OCI-LY7 (cell line): Measurements from ENCODE around the gene C1orf167. TPM values are rescaled to one million over a fixed set of nuclear protein-coding genes. Genes with fewer than 3 reads are reported as not detected.

Experiments
- BruUV-seq: library from RNA; stranded (reverse); fragments of 400-500 nt; replicated peaks from 2 replicates; lab custom pipeline; 2021; lab: Mats Ljungman, UMichigan
- CTCF ChIA-PET: fragments of 300-600 bp; sonication (Branson Sonifier 250); formaldehyde crosslinking; loops from one replicate; lab custom pipeline; 2022; ENCODE audit warnings: antibody characterized with exemption; ENCODE audit not compliant: unreplicated experiment; lab: Charles Lee
- POLR2A ChIA-PET: fragments of 300-600 bp; sonication (Branson Sonifier 250); formaldehyde crosslinking; loops from one replicate; lab custom pipeline; 2022; ENCODE audit warnings: antibody characterized with exemption; lab: Charles Lee
- DNase-seq: peaks from one replicate; pipeline ENCODE4 v3.0.0-alpha.2; 2015; ENCODE audit warnings: low spot score
- H2AFZ ChIP-seq: fragments of 200-600 bp; sonication (generic), shearing (Covaris generic); 2 replicates; pipeline ENCODE4 v1.6.1; 2014; ENCODE audit warnings: mild to moderate bottlenecking, antibody characterized with exemption, low read length, moderate library complexity
- H3K27ac ChIP-seq: fragments of 200-600 bp; sonication (generic); 2 replicates; pipeline ENCODE4 v1.5.1; 2014; ENCODE audit warnings: mixed run types, low read depth, mild to moderate bottlenecking, moderate library complexity, low read length, inconsistent platforms; ENCODE audit not compliant: poor library complexity, severe bottlenecking
- H3K36me3 ChIP-seq: fragments of 200-600 bp; sonication (generic); 2 replicates; pipeline ENCODE4 v1.6.1; 2014; ENCODE audit warnings: mild to moderate bottlenecking, antibody characterized with exemption, low read length, moderate library complexity, mixed read lengths; ENCODE audit not compliant: insufficient read depth
- H3K4me1 ChIP-seq: fragments of 200-600 bp; sonication (generic); 2 replicates; pipeline ENCODE4 v1.5.1; 2014; ENCODE audit warnings: mild to moderate bottlenecking, low read length; ENCODE audit not compliant: insufficient read depth, poor library complexity, severe bottlenecking
- H3K4me2 ChIP-seq: fragments of 200-600 bp; sonication (generic); 2 replicates; pipeline ENCODE4 v1.6.1; 2014; ENCODE audit warnings: mild to moderate bottlenecking, low read length
- H3K4me3 ChIP-seq: fragments of 200-600 bp; sonication (generic); 2 replicates; pipeline ENCODE4 v1.5.1; 2014; ENCODE audit warnings: mild to moderate bottlenecking, low read depth, low read length; ENCODE audit not compliant: poor library complexity, severe bottlenecking
- H3K79me2 ChIP-seq: fragments of 200-600 bp; sonication (generic); 2 replicates; pipeline ENCODE4 v1.6.1; 2016; ENCODE audit warnings: low read depth, mild to moderate bottlenecking, low read length, moderate library complexity, mixed read lengths; ENCODE audit not compliant: insufficient read depth
- H3K9me2 ChIP-seq: fragments of 200-600 bp; sonication (generic); 2 replicates; pipeline ENCODE4 v1.6.1; 2016; ENCODE audit warnings: mild to moderate bottlenecking, low read length, mixed read lengths; ENCODE audit not compliant: insufficient read depth
- H3K9me3 ChIP-seq: fragments of 200-600 bp; sonication (generic); 2 replicates; pipeline ENCODE4 v1.6.1; 2014; ENCODE audit warnings: mild to moderate bottlenecking, mixed run types, low read length, mixed read lengths
- H4K20me1 ChIP-seq: fragments of 200-600 bp; sonication (generic); 2 replicates; pipeline ENCODE4 v1.6.1; 2014; ENCODE audit warnings: mild to moderate bottlenecking, antibody characterized with exemption, low read length, moderate library complexity, mixed read lengths; ENCODE audit not compliant: insufficient read depth
- EZH2phosphoT487 ChIP-seq: fragments of 200-600 bp; sonication (generic); IDR thresholded peaks from 2 replicates; pipeline ENCODE4 v1.6.1; 2018; ENCODE audit warnings: low read depth, borderline replicate concordance, mild to moderate bottlenecking, mixed run types, antibody characterized with exemption, low read length, moderate library complexity, mixed read lengths
- intact Hi-C: fragments of 100-400 bp; cut with micrococcal nuclease; formaldehyde crosslinking; loops from one replicate; pipeline ENCODE4 v1.10.0; 2022; ENCODE audit not compliant: unreplicated experiment
- total RNA-seq, 2 experiments: library from RNA; depleted of rRNA in 1 of 2; stranded (reverse); fragments of >200 nt in 1 of 2; shearing (Covaris generic) in 1 of 2; gene quantifications; 2 replicates each; pipeline ENCODE4 v1.2.3, GENCODE V29; 2014 to 2022
- TF ChIP-seq, protein P1 (sequence below): fragments of 200-600 bp; sonication (generic); conservative IDR thresholded peaks from 2 replicates; pipeline ENCODE4 v1.5.1; 2014; ENCODE audit warnings: mild to moderate bottlenecking, antibody characterized with exemption, low read length, moderate library complexity, mixed read lengths

C1orf167 gene
- total RNA-seq, 2 experiments from 2014 or later = 1.7 to 4.2 TPM

DNA sequence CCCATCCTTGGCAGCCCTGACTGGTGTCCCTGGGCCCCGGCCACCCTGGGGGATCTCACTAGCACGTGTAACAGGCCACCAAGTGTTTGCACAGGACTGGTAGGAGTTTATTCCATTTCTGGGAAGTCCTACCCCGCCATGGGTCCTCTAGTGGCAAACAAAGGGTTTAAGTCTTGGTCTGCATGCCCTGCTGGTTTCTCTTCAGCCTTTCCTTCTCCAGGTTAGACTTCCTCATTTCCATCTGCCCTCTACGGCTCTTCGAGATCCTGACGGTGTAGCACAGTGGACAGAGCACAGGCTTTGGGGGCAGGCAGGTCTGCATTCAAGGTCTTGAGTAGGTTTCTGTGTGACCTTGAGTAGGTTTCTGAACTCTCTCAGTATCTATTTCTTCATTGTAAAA lies 23.2 kb upstream of the C1orf167 start:
- H3K27ac ChIP-seq = no peak overlapping the region

DNA sequence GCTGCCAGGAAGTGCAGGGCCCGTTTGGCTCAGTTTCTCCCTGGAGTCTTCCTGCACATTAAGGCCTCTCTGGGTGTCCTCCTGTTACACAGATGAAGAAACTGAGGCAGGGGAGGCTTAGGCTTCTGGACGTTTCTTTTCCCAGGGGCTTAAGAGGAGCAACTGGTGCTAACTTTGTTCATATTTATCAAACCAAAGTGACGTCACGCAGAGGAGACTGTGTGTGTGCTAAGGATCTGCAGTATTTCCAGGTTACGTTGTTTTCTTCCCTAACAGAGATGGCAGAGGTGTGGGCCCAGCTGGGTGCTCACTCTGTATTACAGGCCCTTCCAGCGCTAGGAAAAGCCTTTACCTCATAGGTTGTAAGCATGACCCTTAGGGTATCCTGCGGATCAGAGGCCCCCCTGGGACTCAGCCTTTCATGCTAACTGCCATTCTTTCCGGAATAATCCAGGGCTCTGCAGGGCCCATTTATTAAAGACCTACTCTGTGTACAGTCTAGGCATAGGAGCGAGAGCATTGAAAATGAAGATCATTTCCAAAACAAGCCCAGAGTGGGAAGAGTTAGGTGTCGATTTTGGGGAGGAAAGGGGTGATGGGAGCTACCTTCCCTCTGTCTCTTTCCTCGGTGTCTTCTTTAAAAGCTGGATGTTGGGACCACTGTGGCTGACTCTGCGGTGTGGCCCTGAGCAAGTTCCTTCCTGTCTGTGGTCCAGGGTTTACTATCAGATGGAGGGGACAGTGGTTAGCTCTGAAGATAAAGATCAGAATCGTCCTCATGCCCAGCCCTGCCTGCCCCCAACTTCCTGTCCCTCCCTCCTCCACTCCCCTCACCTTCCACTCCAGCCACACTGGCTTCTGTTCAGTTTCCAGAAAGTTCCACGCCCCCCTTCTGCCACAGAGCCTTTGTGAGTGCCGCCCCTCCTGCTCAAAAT lies 21.5 kb upstream of the C1orf167 start:
- no peaks in the 10 kb centered on the region; the same call in 1 of the 2 replicates for H3K79me2 ChIP-seq
- ChIA-PET CTCF (no interaction called here), POLR2A (no interaction called here)
- DNase-seq = no peak
- no peak overlapping the region for H3K27ac ChIP-seq
- H2AFZ ChIP-seq = no peak overlapping the region
- TF ChIP-seq, protein P1, sequence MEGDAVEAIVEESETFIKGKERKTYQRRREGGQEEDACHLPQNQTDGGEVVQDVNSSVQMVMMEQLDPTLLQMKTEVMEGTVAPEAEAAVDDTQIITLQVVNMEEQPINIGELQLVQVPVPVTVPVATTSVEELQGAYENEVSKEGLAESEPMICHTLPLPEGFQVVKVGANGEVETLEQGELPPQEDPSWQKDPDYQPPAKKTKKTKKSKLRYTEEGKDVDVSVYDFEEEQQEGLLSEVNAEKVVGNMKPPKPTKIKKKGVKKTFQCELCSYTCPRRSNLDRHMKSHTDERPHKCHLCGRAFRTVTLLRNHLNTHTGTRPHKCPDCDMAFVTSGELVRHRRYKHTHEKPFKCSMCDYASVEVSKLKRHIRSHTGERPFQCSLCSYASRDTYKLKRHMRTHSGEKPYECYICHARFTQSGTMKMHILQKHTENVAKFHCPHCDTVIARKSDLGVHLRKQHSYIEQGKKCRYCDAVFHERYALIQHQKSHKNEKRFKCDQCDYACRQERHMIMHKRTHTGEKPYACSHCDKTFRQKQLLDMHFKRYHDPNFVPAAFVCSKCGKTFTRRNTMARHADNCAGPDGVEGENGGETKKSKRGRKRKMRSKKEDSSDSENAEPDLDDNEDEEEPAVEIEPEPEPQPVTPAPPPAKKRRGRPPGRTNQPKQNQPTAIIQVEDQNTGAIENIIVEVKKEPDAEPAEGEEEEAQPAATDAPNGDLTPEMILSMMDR = no peak
- no peak for TF ChIP-seq EZH2phosphoT487
- H3K4me1 ChIP-seq = peaks cover 14% of the 10 kb centered on the region
- H3K9me2 ChIP-seq = no peaks in the 10 kb centered on the region
- no peaks in the 10 kb centered on the region for H3K9me3 ChIP-seq
- no peaks in the 10 kb centered on the region for H4K20me1 ChIP-seq
- no peaks in the 10 kb centered on the region for H3K36me3 ChIP-seq
- no TSS peak for BruUV-seq
- no peak overlapping the region for H3K4me3 ChIP-seq
- intact Hi-C loops = no loop called here
- no peak overlapping the region for H3K4me2 ChIP-seq

More for the DNA sequence above, 23.2 kb upstream of the C1orf167 start:
- intact Hi-C loops = loop anchor here (10.0 kb wide), 1 partner anchor 246 kb away; the partner anchor contains the start of gene MFN2
- Histone ChIP-seq H3K9me3 (no peaks in the 10 kb centered on the region), H3K4me1 (peaks cover 17% of the 10 kb centered on the region), H2AFZ (no peak overlapping the region), H3K4me2 (no peak overlapping the region), H3K4me3 (no peak overlapping the region), H3K36me3 (no peaks in the 10 kb centered on the region), H4K20me1 (no peaks in the 10 kb centered on the region), H3K79me2 (no peaks in the 10 kb centered on the region; the same call in 1 of the 2 replicates), H3K9me2 (no peaks in the 10 kb centered on the region)
- no peak for DNase-seq
- no TSS peak for BruUV-seq
- no peak for TF ChIP-seq EZH2phosphoT487
- TF ChIP-seq, protein P1 = no peak
- POLR2A ChIA-PET = interaction anchor here (0.5 kb wide), 1 partner anchor 1296 kb away, joined by 3 read pairs; no protein-coding TSS in a partner anchor
- CTCF ChIA-PET = no interaction called here

DNA sequence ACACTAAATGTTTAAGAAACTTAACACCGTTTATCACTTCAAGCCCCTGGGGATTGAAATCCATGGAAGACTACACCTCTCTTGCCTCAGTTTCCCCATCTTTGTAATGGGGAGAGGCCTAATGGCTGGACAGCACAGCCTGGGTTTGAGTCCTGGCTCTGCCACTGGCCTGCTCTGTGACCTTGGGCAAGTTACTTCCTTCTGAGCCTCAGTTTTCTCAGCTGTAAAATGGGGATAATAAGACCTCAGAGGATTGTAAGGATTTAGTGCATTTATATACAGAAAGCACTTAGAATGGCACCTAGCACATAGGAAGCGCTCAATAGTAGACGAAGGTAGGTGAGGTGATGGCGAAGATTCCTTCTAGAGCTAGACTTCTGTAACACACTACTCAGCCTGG lies 20.5 kb upstream of the C1orf167 start:
- POLR2A ChIA-PET = no interaction called here

More for the DNA sequence above, 20.5 kb upstream of the C1orf167 start:
- CTCF ChIA-PET = no interaction called here
- no peak for DNase-seq
- H3K27ac ChIP-seq = no peak overlapping the region
- H3K4me2 ChIP-seq = no peak overlapping the region
- H3K4me1 ChIP-seq = peaks cover 11% of the 10 kb centered on the region
- no peak for TF ChIP-seq EZH2phosphoT487
- TF ChIP-seq, protein P1 = no peak
- H3K4me3 ChIP-seq = no peak overlapping the region
- no TSS peak for BruUV-seq
- H3K79me2 ChIP-seq = no peaks in the 10 kb centered on the region; the same call in 1 of the 2 replicates
- no peaks in the 10 kb centered on the region for H3K9me3 ChIP-seq
- intact Hi-C loops = no loop called here
- H3K36me3 ChIP-seq = peaks cover 8% of the 10 kb centered on the region; the same call in 1 of the 2 replicates
- H2AFZ ChIP-seq = no peak overlapping the region
- H3K9me2 ChIP-seq = no peaks in the 10 kb centered on the region
- no peaks in the 10 kb centered on the region for H4K20me1 ChIP-seq
